Measurements from ENCODE around the gene TLE3. TPM values are rescaled to one million over a fixed set of nuclear protein-coding genes. Genes with fewer than 3 reads are reported as not detected.
A peak's percentile ranks its signal among the peaks of the same experiment; 100 is the strongest.

Gene TLE3
- total RNA-seq, 1 experiment from 2014 or later = 98.2 TPM

GRCh38 chr15:70081612-70082011 lies 16.1 kb downstream of the TLE3 start:
- peaks cover 29% of the 10 kb centered on the region for H3K4me1 ChIP-seq (ENCODE audit: insufficient read depth, low read length)
- no peak overlapping the region for H3K18ac ChIP-seq (ENCODE audit: insufficient read length, low read depth, low read length)
- no peak overlapping the region for H3K23ac ChIP-seq (ENCODE audit: insufficient read length, low read depth, low read length)
- Mint-ChIP-seq H3K4me3 (peak overlapping the region in 1 of 2 experiments; percentile 46; a peak in 3 of 5 replicates), H3K27ac (peak overlapping the region; percentile 2 to 93 (median 31); a peak in 6 of 7 replicates), H3K36me3 (ENCODE audit: insufficient read depth in 1 of 3, low read depth in 3 of 3) (peaks cover 16 to 65% (median 60%) of the 10 kb centered on the region in 3 experiments; a peak in 6 of 7 replicates), H3K9me3 (no peaks in the 10 kb centered on the region), H3K27me3 (ENCODE audit: low read depth) (no peaks in the 10 kb centered on the region; the same call in 1 of the 2 replicates), H3K4me1 (peaks cover 79 to 83% of the 10 kb centered on the region in 2 experiments)
- H3K9me3 ChIP-seq (ENCODE audit: control insufficient read depth, low read depth, low read length) = no peaks in the 10 kb centered on the region
- H3K56ac ChIP-seq (ENCODE audit: insufficient read length, low read depth, low read length) = no peak overlapping the region
- H3K14ac ChIP-seq (ENCODE audit: insufficient read depth, low read length) = no peak overlapping the region
- no CpG with 5 or more reads among the region's 6 CpGs for WGBS (ENCODE audit: extremely low coverage, insufficient read length, low lambda C conversion rate)
- peak; percentile 41 for DNase-seq
- H4K20me1 ChIP-seq (ENCODE audit: control insufficient read depth, insufficient read depth, insufficient read length) = no peaks in the 10 kb centered on the region
- no peak overlapping the region for H2BK12ac ChIP-seq (ENCODE audit: insufficient read length, low read depth, low read length)
- peaks cover 3% of the 10 kb centered on the region for H3K23me2 ChIP-seq (ENCODE audit: insufficient read length, low read depth, low read length, poor library complexity, severe bottlenecking)
- no peak overlapping the region for H3K9ac ChIP-seq (ENCODE audit: extremely low read depth, insufficient read length, low read length)
- H2BK20ac ChIP-seq (ENCODE audit: low read depth, low read length, poor library complexity, severe bottlenecking) = no peak overlapping the region
- no peak overlapping the region for H2AFZ ChIP-seq (ENCODE audit: low read length)
- H3K4me2 ChIP-seq (ENCODE audit: insufficient read depth, insufficient read length, low read length) = peak overlapping the region; percentile 38
- H3T11ph ChIP-seq (ENCODE audit: low read length) = no peak overlapping the region
- no peak overlapping the region for H2BK5ac ChIP-seq (ENCODE audit: insufficient read length, low read length)
- H4K91ac ChIP-seq (ENCODE audit: insufficient read length, low read depth, low read length) = no peak overlapping the region
- H2BK120ac ChIP-seq (ENCODE audit: low read depth, low read length, poor library complexity, severe bottlenecking) = no peak overlapping the region
- H2BK15ac ChIP-seq (ENCODE audit: low read depth, low read length) = no peak overlapping the region
- no peak overlapping the region for H4K5ac ChIP-seq (ENCODE audit: insufficient read length, low read depth, low read length)
- no peak overlapping the region for H2AK5ac ChIP-seq (ENCODE audit: insufficient read length, low read length)
- no peaks in the 10 kb centered on the region for H3K27me3 ChIP-seq (ENCODE audit: insufficient read depth, low read length)
- peaks cover 9% of the 10 kb centered on the region for H3K79me1 ChIP-seq (ENCODE audit: insufficient read depth, low read depth, low read length, poor library complexity, severe bottlenecking)
- TF ChIP-seq, protein P1, sequence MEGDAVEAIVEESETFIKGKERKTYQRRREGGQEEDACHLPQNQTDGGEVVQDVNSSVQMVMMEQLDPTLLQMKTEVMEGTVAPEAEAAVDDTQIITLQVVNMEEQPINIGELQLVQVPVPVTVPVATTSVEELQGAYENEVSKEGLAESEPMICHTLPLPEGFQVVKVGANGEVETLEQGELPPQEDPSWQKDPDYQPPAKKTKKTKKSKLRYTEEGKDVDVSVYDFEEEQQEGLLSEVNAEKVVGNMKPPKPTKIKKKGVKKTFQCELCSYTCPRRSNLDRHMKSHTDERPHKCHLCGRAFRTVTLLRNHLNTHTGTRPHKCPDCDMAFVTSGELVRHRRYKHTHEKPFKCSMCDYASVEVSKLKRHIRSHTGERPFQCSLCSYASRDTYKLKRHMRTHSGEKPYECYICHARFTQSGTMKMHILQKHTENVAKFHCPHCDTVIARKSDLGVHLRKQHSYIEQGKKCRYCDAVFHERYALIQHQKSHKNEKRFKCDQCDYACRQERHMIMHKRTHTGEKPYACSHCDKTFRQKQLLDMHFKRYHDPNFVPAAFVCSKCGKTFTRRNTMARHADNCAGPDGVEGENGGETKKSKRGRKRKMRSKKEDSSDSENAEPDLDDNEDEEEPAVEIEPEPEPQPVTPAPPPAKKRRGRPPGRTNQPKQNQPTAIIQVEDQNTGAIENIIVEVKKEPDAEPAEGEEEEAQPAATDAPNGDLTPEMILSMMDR (conservative IDR thresholded peaks at IDR 0.05) = no peak
- H3K27ac ChIP-seq (ENCODE audit: insufficient read length, low read depth, low read length) = peak overlapping the region; percentile 48
- H4K8ac ChIP-seq (replicated peaks; ENCODE audit: insufficient read length, low read depth, low read length) = no peak overlapping the region
- no peak overlapping the region for H3K4ac ChIP-seq (ENCODE audit: low read depth, low read length)
- H3K79me2 ChIP-seq (ENCODE audit: insufficient read depth, low read length) = peaks cover 9% of the 10 kb centered on the region; the same call in 1 of the 2 replicates

All from H9 (cell line).